Measurements from ENCODE around the gene RIN3. TPM values are rescaled to one million over a fixed set of nuclear protein-coding genes. Genes with fewer than 3 reads are reported as not detected.

Gene RIN3
- total RNA-seq, 1 donor from 2014 or later, result 33.7 TPM

- DNase-seq (ENCODE audit: low spot score), result no peak
These were observed 6.3 kb upstream of the RIN3 start for GRCh38 chr14:92507174-92507768.

- DNase-seq (ENCODE audit: low spot score), result no peak
These were observed 2.6 kb upstream of the RIN3 start for GRCh38 chr14:92510972-92511371.

GRCh38 chr14:92511453-92512238, 1.9 kb upstream of the RIN3 start:
- DNase-seq (ENCODE audit: low spot score), result no peak

- DNase-seq (ENCODE audit: low spot score), result no peak
These were observed 776 bp upstream of the RIN3 start for GRCh38 chr14:92512807-92513203.

GRCh38 chr14:92513966-92514843, 624 bp downstream of the RIN3 start:
- no peak for DNase-seq (ENCODE audit: low spot score)

- no peak for DNase-seq (ENCODE audit: low spot score)
These were observed 1.4 kb downstream of the RIN3 start for GRCh38 chr14:92514844-92515514.

GRCh38 chr14:92515546-92516343, 2.2 kb downstream of the RIN3 start:
- DNase-seq (ENCODE audit: low spot score), result no peak

- DNase-seq (ENCODE audit: low spot score), result no peak
These were observed 2.9 kb downstream of the RIN3 start for GRCh38 chr14:92516344-92516965.

GRCh38 chr14:92516966-92517506, 3.5 kb downstream of the RIN3 start:
- DNase-seq (ENCODE audit: low spot score), result no peak

- DNase-seq (ENCODE audit: low spot score), result no peak
These were observed 4.2 kb downstream of the RIN3 start for GRCh38 chr14:92517761-92518160.

GRCh38 chr14:92519246-92520101, 5.9 kb downstream of the RIN3 start:
- no peak for DNase-seq (ENCODE audit: low spot score)

GRCh38 chr14:92520102-92521057, 6.8 kb downstream of the RIN3 start:
- no peak for DNase-seq (ENCODE audit: low spot score)

- DNase-seq (ENCODE audit: low spot score), result no peak
These were observed 7.5 kb downstream of the RIN3 start for GRCh38 chr14:92521058-92521415.

- DNase-seq (ENCODE audit: low spot score), result no peak
These were observed 10.2 kb downstream of the RIN3 start for GRCh38 chr14:92523752-92524151.

GRCh38 chr14:92524602-92525185, 11.1 kb downstream of the RIN3 start:
- DNase-seq (ENCODE audit: low spot score), result no peak

- DNase-seq (ENCODE audit: low spot score), result no peak
These were observed 11.9 kb downstream of the RIN3 start for GRCh38 chr14:92525322-92526095.

- no peak for DNase-seq (ENCODE audit: low spot score)
These were observed 14.1 kb downstream of the RIN3 start for GRCh38 chr14:92527721-92528120.
